HEK293 (cell line): Measurements from ENCODE around the gene SYNDIG1.

Source experiments
- CTCF ChIP-seq: fragments of 450-650 bp; formaldehyde crosslinking; IDR thresholded peaks from 2 replicates; pipeline ENCODE4 v1.5.1; 2016; ENCODE audit warnings: missing biosample characterization, missing genetic modification characterization
- PRDM10 ChIP-seq: fragments of 450-650 bp; formaldehyde crosslinking; IDR thresholded peaks from 2 replicates; pipeline ENCODE4 v1.5.1; 2016; ENCODE audit warnings: missing biosample characterization, missing genetic modification characterization
- YY1 ChIP-seq: fragments of 450-650 bp; formaldehyde crosslinking; IDR thresholded peaks from 2 replicates; pipeline ENCODE4 v1.5.1; 2018; ENCODE audit warnings: missing biosample characterization, missing genetic modification characterization
- ZBTB44 ChIP-seq: fragments of 450-650 bp; IDR thresholded peaks from 2 replicates; pipeline ENCODE4 v1.5.1; 2018; ENCODE audit warnings: missing biosample characterization, mild to moderate bottlenecking, missing genetic modification characterization
- ZNF174 ChIP-seq: fragments of 450-650 bp; formaldehyde crosslinking; IDR thresholded peaks from 2 replicates; pipeline ENCODE4 v1.5.0; 2017; ENCODE audit warnings: missing biosample characterization, mild to moderate bottlenecking, missing genetic modification characterization
- ZNF423 ChIP-seq: fragments of 450-650 bp; formaldehyde crosslinking; IDR thresholded peaks from 2 replicates; pipeline ENCODE4 v1.5.1; 2016; ENCODE audit warnings: missing biosample characterization, missing genetic modification characterization
- ZNF76 ChIP-seq: fragments of 450-650 bp; formaldehyde crosslinking; IDR thresholded peaks from 2 replicates; pipeline ENCODE4; 2016; ENCODE audit warnings: low read depth, missing biosample characterization, missing genetic modification characterization, borderline replicate concordance

GRCh38 chr20:24458436-24458835 lies 11.0 kb upstream of the SYNDIG1 start:
- TF ChIP-seq ZNF174 (tag by site-specific recombination), result no peak
- TF ChIP-seq ZNF76 (tag by site-specific recombination), result no peak
- no peak for TF ChIP-seq YY1 (tag by site-specific recombination)
- TF ChIP-seq CTCF (tag by site-specific recombination), result no peak
- no peak for TF ChIP-seq ZNF423 (tag by site-specific recombination)
- no peak for TF ChIP-seq ZBTB44
- TF ChIP-seq PRDM10 (tag by site-specific recombination), result no peak
